Neural cell (in vitro differentiated cells): ENCODE measurements around the gene IPO11. TPM values are rescaled to one million over a fixed set of nuclear protein-coding genes. Genes with fewer than 3 reads are reported as not detected.
"Not testable (repeated sequence)": the region's sequence is repeated elsewhere in the genome, so short reads cannot be mapped to it uniquely, and the experiment has no call there.

Experiments
- H2AFZ ChIP-seq: fragments of 200-600, 300-800 bp; sonication (generic), shearing (Covaris generic); 2 replicates; pipeline ENCODE4 v1.6.0; 2014; ENCODE audit warnings: low read depth, mild to moderate bottlenecking, antibody characterized with exemption, low read length, moderate library complexity
- H3F3A ChIP-seq: fragments of 200-600 bp; shearing (Covaris generic); 2 replicates; pipeline ENCODE4 v1.6.1; 2016; ENCODE audit warnings: mild to moderate bottlenecking, moderate library complexity, mixed read lengths, antibody characterized with exemption, low read length; ENCODE audit not compliant: insufficient read depth, poor library complexity, severe bottlenecking
- H3K27ac ChIP-seq: fragments of 200-600, 300-800 bp; sonication (generic), shearing (Covaris generic); 2 replicates; pipeline ENCODE4 v1.5.1; 2014; ENCODE audit warnings: mild to moderate bottlenecking, low read length, moderate library complexity
- H3K27me3 ChIP-seq: fragments of 300-800, 200-600 bp; sonication (generic), shearing (Covaris generic); 2 replicates; pipeline ENCODE4 v1.6.0; 2014; ENCODE audit warnings: mild to moderate bottlenecking, low read depth, low read length, moderate library complexity; ENCODE audit not compliant: insufficient read depth
- H3K36me3 ChIP-seq: fragments of 300-800, 200-600 bp; sonication (generic), shearing (Covaris generic); 2 replicates; pipeline ENCODE4 v1.5.1; 2014; ENCODE audit warnings: mild to moderate bottlenecking, antibody characterized with exemption, low read length, moderate library complexity; ENCODE audit not compliant: insufficient read depth
- H3K4me2 ChIP-seq: fragments of 300-800, 200-600 bp; sonication (generic), shearing (Covaris generic); 2 replicates; pipeline ENCODE4 v1.6.0; 2014; ENCODE audit warnings: mild to moderate bottlenecking, low read length
- H3K4me3 ChIP-seq: fragments of 300-800, 200-600 bp; sonication (generic), shearing (Covaris generic); 2 replicates; pipeline ENCODE4 v1.5.1; 2014; ENCODE audit warnings: mild to moderate bottlenecking, low read length, moderate library complexity
- H3K79me2 ChIP-seq: fragments of 200-600 bp; shearing (Covaris generic); replicated peaks from 2 replicates; pipeline ENCODE4 v1.6.0; 2014; ENCODE audit warnings: mild to moderate bottlenecking, low read length, moderate library complexity; ENCODE audit not compliant: insufficient read depth
- H3K9ac ChIP-seq: fragments of 300-800, 200-600 bp; sonication (generic), shearing (Covaris generic); 2 replicates; pipeline ENCODE4 v1.6.1; 2016; ENCODE audit warnings: mild to moderate bottlenecking, low read length, mixed read lengths
- H3K9me2 ChIP-seq: fragments of 200-600 bp; shearing (Covaris generic); 2 replicates; pipeline ENCODE4 v1.6.1; 2016; ENCODE audit warnings: mild to moderate bottlenecking, low read length, mixed read lengths; ENCODE audit not compliant: insufficient read depth
- H3K9me3 ChIP-seq: fragments of 200-600, 300-800 bp; sonication (generic), shearing (Covaris generic); 2 replicates; pipeline ENCODE4 v1.6.1; 2016; ENCODE audit warnings: mild to moderate bottlenecking, mixed run types, low read length, moderate library complexity, mixed read lengths
- H4K20me1 ChIP-seq: fragments of 200-600 bp; shearing (Covaris generic); 2 replicates; pipeline ENCODE4 v1.6.1; 2016; ENCODE audit warnings: mild to moderate bottlenecking, mixed run types; ENCODE audit not compliant: insufficient read depth
- CTCF ChIP-seq: fragments of 450-650 bp; IDR thresholded peaks from 2 replicates; pipeline ENCODE4 v1.5.1; 2014; ENCODE audit warnings: antibody characterized with exemption, mild to moderate bottlenecking, moderate library complexity; ENCODE audit not compliant: poor library complexity, severe bottlenecking
- EP300 ChIP-seq: fragments of 450-650 bp; conservative IDR thresholded peaks from 2 replicates; pipeline ENCODE4 v1.6.1; 2014; ENCODE audit warnings: antibody characterized with exemption, mild to moderate bottlenecking, moderate library complexity; ENCODE audit not compliant: poor library complexity, severe bottlenecking
- EZH2 ChIP-seq: fragments of 200-600, 300-800 bp; shearing (Covaris generic), sonication (generic); IDR thresholded peaks from 2 replicates; pipeline ENCODE4 v1.6.1; 2014; ENCODE audit warnings: antibody characterized with exemption, low read length, borderline replicate concordance, mild to moderate bottlenecking; ENCODE audit not compliant: insufficient read depth, poor library complexity, severe bottlenecking
- MXI1 ChIP-seq: fragments of 450-650 bp; conservative IDR thresholded peaks from 2 replicates; pipeline ENCODE4 v1.6.1; 2014; ENCODE audit warnings: antibody characterized with exemption, mild to moderate bottlenecking; ENCODE audit not compliant: poor library complexity, severe bottlenecking
- POLR2AphosphoS5 ChIP-seq: IDR thresholded peaks from 2 replicates; pipeline ENCODE4 v1.6.1; 2012
- RAD21 ChIP-seq: fragments of 450-650 bp; conservative IDR thresholded peaks from 2 replicates; pipeline ENCODE4 v1.6.1; 2014; ENCODE audit warnings: antibody characterized with exemption, mild to moderate bottlenecking, moderate library complexity
- REST ChIP-seq: IDR thresholded peaks from 2 replicates; pipeline ENCODE4 v1.6.1; 2012; ENCODE audit warnings: borderline replicate concordance
- SMC3 ChIP-seq: fragments of 450-650 bp; conservative IDR thresholded peaks from 2 replicates; pipeline ENCODE4 v1.6.1; 2014; ENCODE audit warnings: antibody characterized with exemption, mild to moderate bottlenecking, moderate library complexity; ENCODE audit not compliant: poor library complexity
- TAF1 ChIP-seq: IDR thresholded peaks from 2 replicates; pipeline ENCODE4 v1.6.1; 2012; ENCODE audit warnings: low read depth
- polyA plus RNA-seq: library from polyadenylated mRNA; depleted of rRNA; stranded (reverse); fragments of >200 nt; gene quantifications from 2 replicates; pipeline ENCODE4 v1.2.3, GENCODE V29; 2014

The IPO11 gene
- polyA plus RNA-seq, 1 donor from 2014 or later: 12.5 TPM

- TF ChIP-seq REST (no peak), TAF1 (no peak), EP300 (no peak), SMC3 (no peak), EZH2 (no peak), CTCF (no peak), MXI1 (no peak), RAD21 (no peak)
- Histone ChIP-seq H3K9me3 (no peaks in the 10 kb centered on the region), H3K27me3 (no peaks in the 10 kb centered on the region), H3K9ac (no peak overlapping the region), H3K4me2 (no peak overlapping the region), H3K27ac (no peak overlapping the region), H2AFZ (no peak overlapping the region), H3K79me2 (no peaks in the 10 kb centered on the region), H3K36me3 (no peaks in the 10 kb centered on the region), H3K4me3 (no peak overlapping the region), H3F3A (no peaks in the 10 kb centered on the region), H3K9me2 (no peaks in the 10 kb centered on the region), H4K20me1 (no peaks in the 10 kb centered on the region)
Measured at GRCh38 chr5:62504129-62504528, 91.6 kb downstream of the IPO11 start.

GRCh38 chr5:62506659-62507460 is 94.3 kb downstream of the IPO11 start:
- Histone ChIP-seq H3K79me2 (no peaks in the 10 kb centered on the region), H3K36me3 (no peaks in the 10 kb centered on the region), H4K20me1 (no peaks in the 10 kb centered on the region), H3K4me2 (no peak overlapping the region), H3K9me2 (no peaks in the 10 kb centered on the region), H3K9me3 (no peaks in the 10 kb centered on the region), H3K4me3 (no peak overlapping the region), H3K27ac (no peak overlapping the region), H3K27me3 (no peaks in the 10 kb centered on the region), H2AFZ (no peak overlapping the region), H3K9ac (no peak overlapping the region), H3F3A (no peaks in the 10 kb centered on the region)
- no peak for TF ChIP-seq RAD21
- TF ChIP-seq EZH2: no peak
- TF ChIP-seq POLR2AphosphoS5: no peak
- TF ChIP-seq EP300: no peak
- TF ChIP-seq REST: no peak
- TF ChIP-seq CTCF: no peak
- TF ChIP-seq SMC3: no peak

- H3F3A ChIP-seq, H2AFZ ChIP-seq, H3K4me2 ChIP-seq, H3K9me2 ChIP-seq, H3K79me2 ChIP-seq, H3K27me3 ChIP-seq, H3K36me3 ChIP-seq, H3K27ac ChIP-seq, H3K9ac ChIP-seq, H3K9me3 ChIP-seq, H4K20me1 ChIP-seq, H3K4me3 ChIP-seq: not testable (repeated sequence)
Measured at GRCh38 chr5:62508760-62509159, 96.2 kb downstream of the IPO11 start.
